ENCODE measurements around the gene ANTXR2. TPM values are rescaled to one million over a fixed set of nuclear protein-coding genes. Genes with fewer than 3 reads are reported as not detected.

The ANTXR2 gene
- total and polyA plus RNA-seq, 2 donors (not counting 1 experiment from before 2014, with no cell fraction given) = 85.3 to 135 TPM

GRCh38 chr4:80088471-80088870 is 15.4 kb upstream of the ANTXR2 start:
- no peaks in the 10 kb centered on the region for H3K79me2 ChIP-seq (ENCODE audit: control insufficient read depth, insufficient read depth, low read length)
- no peak overlapping the region for H3K9ac ChIP-seq (ENCODE audit: insufficient read depth, low read length)
- no peak overlapping the region for H3K4me2 ChIP-seq (ENCODE audit: extremely low read depth, insufficient read depth, low read length)
- no peaks in the 10 kb centered on the region for H4K20me1 ChIP-seq (ENCODE audit: control insufficient read depth, extremely low read depth, insufficient read depth, low read length)
- H3K4me1 ChIP-seq (ENCODE audit: control insufficient read depth, extremely low read depth, insufficient read depth, low read length) = no peaks in the 10 kb centered on the region
- no peaks in the 10 kb centered on the region for H3K9me3 ChIP-seq (ENCODE audit: control insufficient read depth, insufficient read depth, low read depth, low read length)
- no peak overlapping the region for H2AFZ ChIP-seq (ENCODE audit: low read length)
- no peaks in the 10 kb centered on the region for H3K27me3 ChIP-seq (ENCODE audit: control insufficient read depth, insufficient read depth, low read length)
- H3K36me3 ChIP-seq (ENCODE audit: control insufficient read depth, insufficient read depth, low read length) = no peaks in the 10 kb centered on the region
- H3K27ac ChIP-seq (ENCODE audit: insufficient read depth, low read length) = no peak overlapping the region
- no peak overlapping the region for H3K4me3 ChIP-seq (replicated peaks in 1 of 4; ENCODE audit: control extremely low read depth in 1 of 4, insufficient read depth in 1 of 4, low read depth in 3 of 4, low read length in 4 of 4)
- DNase-seq (ENCODE audit: low read depth in 2 of 2) = no peak
- no peak for TF ChIP-seq EZH2 (IDR thresholded peaks at IDR 0.05; ENCODE audit: low read length, missing control alignments)
- TF ChIP-seq, protein P1, sequence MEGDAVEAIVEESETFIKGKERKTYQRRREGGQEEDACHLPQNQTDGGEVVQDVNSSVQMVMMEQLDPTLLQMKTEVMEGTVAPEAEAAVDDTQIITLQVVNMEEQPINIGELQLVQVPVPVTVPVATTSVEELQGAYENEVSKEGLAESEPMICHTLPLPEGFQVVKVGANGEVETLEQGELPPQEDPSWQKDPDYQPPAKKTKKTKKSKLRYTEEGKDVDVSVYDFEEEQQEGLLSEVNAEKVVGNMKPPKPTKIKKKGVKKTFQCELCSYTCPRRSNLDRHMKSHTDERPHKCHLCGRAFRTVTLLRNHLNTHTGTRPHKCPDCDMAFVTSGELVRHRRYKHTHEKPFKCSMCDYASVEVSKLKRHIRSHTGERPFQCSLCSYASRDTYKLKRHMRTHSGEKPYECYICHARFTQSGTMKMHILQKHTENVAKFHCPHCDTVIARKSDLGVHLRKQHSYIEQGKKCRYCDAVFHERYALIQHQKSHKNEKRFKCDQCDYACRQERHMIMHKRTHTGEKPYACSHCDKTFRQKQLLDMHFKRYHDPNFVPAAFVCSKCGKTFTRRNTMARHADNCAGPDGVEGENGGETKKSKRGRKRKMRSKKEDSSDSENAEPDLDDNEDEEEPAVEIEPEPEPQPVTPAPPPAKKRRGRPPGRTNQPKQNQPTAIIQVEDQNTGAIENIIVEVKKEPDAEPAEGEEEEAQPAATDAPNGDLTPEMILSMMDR (conservative IDR thresholded peaks at IDR 0.05 in 1 of 2, IDR thresholded peaks at IDR 0.05 in 1 of 2; ENCODE audit: low read depth in 1 of 2, low read length in 2 of 2) = no peak

- Histone ChIP-seq H3K4me1 (ENCODE audit: control insufficient read depth, extremely low read depth, insufficient read depth, low read length) (no peaks in the 10 kb centered on the region), H3K36me3 (ENCODE audit: control insufficient read depth, insufficient read depth, low read length) (no peaks in the 10 kb centered on the region), H3K4me3 (replicated peaks in 1 of 4; ENCODE audit: control extremely low read depth in 1 of 4, insufficient read depth in 1 of 4, low read depth in 3 of 4, low read length in 4 of 4) (no peak overlapping the region), H3K79me2 (ENCODE audit: control insufficient read depth, insufficient read depth, low read length) (no peaks in the 10 kb centered on the region), H3K27ac (ENCODE audit: insufficient read depth, low read length) (no peak overlapping the region), H2AFZ (ENCODE audit: low read length) (no peak overlapping the region), H3K9me3 (ENCODE audit: control insufficient read depth, insufficient read depth, low read depth, low read length) (no peaks in the 10 kb centered on the region), H3K27me3 (ENCODE audit: control insufficient read depth, insufficient read depth, low read length) (no peaks in the 10 kb centered on the region), H3K9ac (ENCODE audit: insufficient read depth, low read length) (no peak overlapping the region), H4K20me1 (ENCODE audit: control insufficient read depth, extremely low read depth, insufficient read depth, low read length) (no peaks in the 10 kb centered on the region), H3K4me2 (ENCODE audit: extremely low read depth, insufficient read depth, low read length) (no peak overlapping the region)
- no peak for DNase-seq (ENCODE audit: low read depth in 2 of 2)
- TF ChIP-seq, protein P1 (conservative IDR thresholded peaks at IDR 0.05 in 1 of 2, IDR thresholded peaks at IDR 0.05 in 1 of 2; ENCODE audit: low read depth in 1 of 2, low read length in 2 of 2) = no peak
- no peak for TF ChIP-seq EZH2 (IDR thresholded peaks at IDR 0.05; ENCODE audit: low read length, missing control alignments)
Observed at GRCh38 chr4:80086296-80086695, 13.3 kb upstream of the ANTXR2 start.

- no peaks in the 10 kb centered on the region for H3K4me1 ChIP-seq (ENCODE audit: control insufficient read depth, extremely low read depth, insufficient read depth, low read length)
- no peak for DNase-seq (ENCODE audit: low read depth in 2 of 2)
- H3K9ac ChIP-seq (ENCODE audit: insufficient read depth, low read length) = no peak overlapping the region
- H3K27me3 ChIP-seq (ENCODE audit: control insufficient read depth, insufficient read depth, low read length) = no peaks in the 10 kb centered on the region
- H3K79me2 ChIP-seq (ENCODE audit: control insufficient read depth, insufficient read depth, low read length) = no peaks in the 10 kb centered on the region
- H3K36me3 ChIP-seq (ENCODE audit: control insufficient read depth, insufficient read depth, low read length) = no peaks in the 10 kb centered on the region
- TF ChIP-seq EZH2 (IDR thresholded peaks at IDR 0.05; ENCODE audit: low read length, missing control alignments) = no peak
- TF ChIP-seq, protein P1 (conservative IDR thresholded peaks at IDR 0.05 in 1 of 2, IDR thresholded peaks at IDR 0.05 in 1 of 2; ENCODE audit: low read depth in 1 of 2, low read length in 2 of 2) = no peak
- H3K27ac ChIP-seq (ENCODE audit: insufficient read depth, low read length) = no peak overlapping the region
- H3K4me3 ChIP-seq (replicated peaks in 1 of 4; ENCODE audit: control extremely low read depth in 1 of 4, insufficient read depth in 1 of 4, low read depth in 3 of 4, low read length in 4 of 4) = no peak overlapping the region
- no peaks in the 10 kb centered on the region for H4K20me1 ChIP-seq (ENCODE audit: control insufficient read depth, extremely low read depth, insufficient read depth, low read length)
- no peak overlapping the region for H3K4me2 ChIP-seq (ENCODE audit: extremely low read depth, insufficient read depth, low read length)
- H2AFZ ChIP-seq (ENCODE audit: low read length) = no peak overlapping the region
- no peaks in the 10 kb centered on the region for H3K9me3 ChIP-seq (ENCODE audit: control insufficient read depth, insufficient read depth, low read depth, low read length)
Observed at GRCh38 chr4:80085081-80085480, 12.1 kb upstream of the ANTXR2 start.

All from fibroblast of lung (primary cell).